H1 (cell line): ENCODE measurements around the gene FGD5.

Source experiments
- GTF2F1 ChIP-seq: IDR thresholded peaks from 2 replicates; pipeline ENCODE4 v1.6.1; 2012; ENCODE audit warnings: low read depth, low read length, improper control_type of control experiment, borderline replicate concordance
- HDAC6 ChIP-seq: IDR thresholded peaks from one replicate; pipeline ENCODE4 v1.7.1; 2012; ENCODE audit warnings: low read depth, mild to moderate bottlenecking, inconsistent platforms, low read length, moderate library complexity
- POLR2AphosphoS5 ChIP-seq: IDR thresholded peaks from 2 replicates; pipeline ENCODE4 v1.6.1; 2011; ENCODE audit warnings: low read depth, low read length
- TEAD4 ChIP-seq: IDR thresholded peaks from 2 replicates; pipeline ENCODE4 v1.6.1; 2012; ENCODE audit warnings: low read depth, low read length, inconsistent platforms, mixed read lengths
- TF ChIP-seq, protein P1 (sequence below), 3 experiments: IDR thresholded peaks; 1 replicate in 2 of 3; 2 replicates in 1 of 3; pipeline versions ENCODE4 v1.5.1 to v1.6.1; 2011; ENCODE audit warnings: low read length in 3 of 3, mild to moderate bottlenecking in 3 of 3, inconsistent platforms in 2 of 3, low read depth in 1 of 3, moderate library complexity in 1 of 3; ENCODE audit not compliant: insufficient read depth in 1 of 3; ENCODE audit errors: control extremely low read depth in 1 of 3

DNA sequence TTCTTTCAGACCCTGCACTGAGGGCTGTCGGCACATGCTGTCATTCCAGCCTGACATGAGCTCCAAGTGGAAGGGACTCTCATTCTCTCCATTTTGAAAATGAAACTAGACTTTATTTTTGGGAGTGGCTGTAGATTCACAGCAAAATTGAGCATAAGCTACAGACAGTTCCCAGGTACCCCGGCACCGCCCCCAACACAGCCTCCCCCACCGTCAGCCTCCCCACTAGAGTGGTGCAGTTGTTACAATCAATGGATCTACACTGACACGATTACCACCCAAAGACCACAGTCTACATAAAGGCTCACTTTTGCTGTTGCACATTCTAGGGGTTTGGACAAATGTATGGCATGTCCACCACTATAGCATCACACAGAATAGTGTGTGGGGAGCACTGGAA lies 29.5 kb upstream of the FGD5 start:
- no peak for TF ChIP-seq TEAD4
- no peak for TF ChIP-seq GTF2F1
- TF ChIP-seq, protein P1, sequence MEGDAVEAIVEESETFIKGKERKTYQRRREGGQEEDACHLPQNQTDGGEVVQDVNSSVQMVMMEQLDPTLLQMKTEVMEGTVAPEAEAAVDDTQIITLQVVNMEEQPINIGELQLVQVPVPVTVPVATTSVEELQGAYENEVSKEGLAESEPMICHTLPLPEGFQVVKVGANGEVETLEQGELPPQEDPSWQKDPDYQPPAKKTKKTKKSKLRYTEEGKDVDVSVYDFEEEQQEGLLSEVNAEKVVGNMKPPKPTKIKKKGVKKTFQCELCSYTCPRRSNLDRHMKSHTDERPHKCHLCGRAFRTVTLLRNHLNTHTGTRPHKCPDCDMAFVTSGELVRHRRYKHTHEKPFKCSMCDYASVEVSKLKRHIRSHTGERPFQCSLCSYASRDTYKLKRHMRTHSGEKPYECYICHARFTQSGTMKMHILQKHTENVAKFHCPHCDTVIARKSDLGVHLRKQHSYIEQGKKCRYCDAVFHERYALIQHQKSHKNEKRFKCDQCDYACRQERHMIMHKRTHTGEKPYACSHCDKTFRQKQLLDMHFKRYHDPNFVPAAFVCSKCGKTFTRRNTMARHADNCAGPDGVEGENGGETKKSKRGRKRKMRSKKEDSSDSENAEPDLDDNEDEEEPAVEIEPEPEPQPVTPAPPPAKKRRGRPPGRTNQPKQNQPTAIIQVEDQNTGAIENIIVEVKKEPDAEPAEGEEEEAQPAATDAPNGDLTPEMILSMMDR (IDR thresholded peaks at IDR 0.05; ENCODE audit: control extremely low read depth in 1 of 3, insufficient read depth in 1 of 3, low read depth in 1 of 3, low read length in 3 of 3), result no peak
- no peak for TF ChIP-seq HDAC6
- TF ChIP-seq POLR2AphosphoS5, result no peak
